Sigmoid colon (tissue), 4 donors: ENCODE results near the gene GRM1.

Experiments used
- CTCF ChIP-seq, 4 experiments: fragments of 450-650 bp in 3 of 4; fragments of 200-600 bp in 1 of 4; IDR thresholded peaks; one replicate each; pipeline ENCODE4 v1.5.1; 2016 to 2019; ENCODE audit warnings: antibody characterized with exemption in 4 of 4, mild to moderate bottlenecking in 3 of 4, moderate library complexity in 2 of 4
- EP300 ChIP-seq, 4 donors: sonication (generic); formaldehyde crosslinking; IDR thresholded peaks; one replicate each; pipeline ENCODE4 v1.6.1; 2017; ENCODE audit warnings: antibody characterized with exemption in 4 of 4
- POLR2AphosphoS5 ChIP-seq, 4 donors: sonication (generic); formaldehyde crosslinking; IDR thresholded peaks; one replicate each; pipeline ENCODE4 v1.6.1; 2017; ENCODE audit warnings: antibody characterized with exemption in 4 of 4

GRCh38 chr6:146357578-146358430 is 328.9 kb downstream of the GRM1 start:
- no peak for TF ChIP-seq POLR2AphosphoS5 (IDR thresholded peaks at IDR 0.05)
- no peak for TF ChIP-seq EP300 (IDR thresholded peaks at IDR 0.05)
- no peak for TF ChIP-seq CTCF (IDR thresholded peaks at IDR 0.05)
